Liver (tissue), 9 donors: ENCODE results near the gene SRD5A1. TPM values are rescaled to one million over a fixed set of nuclear protein-coding genes. Genes with fewer than 3 reads are reported as not detected.
"Not testable (repeated sequence)": the region's sequence is repeated elsewhere in the genome, so short reads cannot be mapped to it uniquely, and the experiment has no call there.

Experiments
- DNase-seq: peaks from one replicate; pipeline ENCODE4 v3.0.0-alpha.2; 2017; ENCODE audit warnings: low spot score
- H3K27ac ChIP-seq, 2 donors: one replicate each; pipeline ENCODE4 v1.7.0; 2013; ENCODE audit warnings: inconsistent platforms in 2 of 2, low read length in 2 of 2, control low read depth in 1 of 2, low read depth in 1 of 2, mild to moderate bottlenecking in 1 of 2
- H3K27me3 ChIP-seq, 4 donors: one replicate each; pipeline versions ENCODE4 v1.6.1 to v1.7.0; 2013; ENCODE audit warnings: low read length in 3 of 4, inconsistent platforms in 1 of 4, mild to moderate bottlenecking in 1 of 4, moderate library complexity in 1 of 4; ENCODE audit not compliant: control insufficient read depth in 4 of 4, insufficient read depth in 4 of 4
- H3K36me3 ChIP-seq, 4 donors: one replicate each; pipeline versions ENCODE4 v1.6.1 to v1.7.0; 2013; ENCODE audit warnings: low read length in 3 of 4, mild to moderate bottlenecking in 3 of 4, low read depth in 1 of 4, moderate library complexity in 1 of 4; ENCODE audit not compliant: control insufficient read depth in 4 of 4, insufficient read depth in 3 of 4
- H3K4me1 ChIP-seq, 4 donors: one replicate each; pipeline versions ENCODE4 v1.6.1 to v1.7.0; 2013; ENCODE audit warnings: low read length in 3 of 4, mild to moderate bottlenecking in 3 of 4, moderate library complexity in 1 of 4; ENCODE audit not compliant: control insufficient read depth in 4 of 4, insufficient read depth in 4 of 4
- H3K4me3 ChIP-seq, 3 donors: one replicate each; pipeline versions ENCODE4 v1.6.1 to v1.7.0; 2013; ENCODE audit warnings: low read length in 3 of 3, control low read depth in 1 of 3, low read depth in 1 of 3, mild to moderate bottlenecking in 1 of 3
- H3K9ac ChIP-seq, 2 donors: one replicate each; pipeline ENCODE4 v1.7.0; 2013; ENCODE audit warnings: low read length in 2 of 2, mild to moderate bottlenecking in 2 of 2, moderate library complexity in 2 of 2, control low read depth in 1 of 2, low read depth in 1 of 2
- H3K9me3 ChIP-seq, 4 donors: one replicate each; pipeline versions ENCODE4 v1.6.1 to v1.7.0; 2013; ENCODE audit warnings: low read length in 3 of 4; ENCODE audit not compliant: control insufficient read depth in 4 of 4
- EGR1 ChIP-seq, 2 donors: IDR thresholded peaks; 2 replicates each; pipeline ENCODE4 v1.6.1; 2016 to 2018; ENCODE audit warnings: antibody characterized with exemption in 2 of 2, low read depth in 2 of 2
- FOXA2 ChIP-seq: IDR thresholded peaks from 2 replicates; pipeline ENCODE4 v1.6.1; 2016; ENCODE audit warnings: antibody characterized with exemption
- GABPA ChIP-seq, 2 donors: IDR thresholded peaks in 1 of 2; conservative IDR thresholded peaks in 1 of 2; 2 replicates each; pipeline ENCODE4 v1.6.1; 2016; ENCODE audit warnings: antibody characterized with exemption in 2 of 2, mild to moderate bottlenecking in 1 of 2, moderate library complexity in 1 of 2
- HNF4A ChIP-seq, 2 donors: conservative IDR thresholded peaks; 2 replicates each; pipeline ENCODE4 v1.6.1; 2016; ENCODE audit warnings: antibody characterized with exemption in 2 of 2, mild to moderate bottlenecking in 2 of 2
- HNF4G ChIP-seq: IDR thresholded peaks from 2 replicates; pipeline ENCODE4 v1.6.1; 2016; ENCODE audit warnings: antibody characterized with exemption
- MAX ChIP-seq: IDR thresholded peaks from 2 replicates; pipeline ENCODE4 v1.6.1; 2016; ENCODE audit warnings: antibody characterized with exemption
- RAD21 ChIP-seq, 2 donors: IDR thresholded peaks; 2 replicates each; pipeline ENCODE4 v1.6.1; 2016; ENCODE audit warnings: antibody characterized with exemption in 2 of 2, mild to moderate bottlenecking in 2 of 2
- RXRA ChIP-seq, 2 donors: IDR thresholded peaks; 2 replicates each; pipeline ENCODE4 v1.6.1; 2017 to 2018; ENCODE audit warnings: antibody characterized with exemption in 2 of 2, mild to moderate bottlenecking in 1 of 2
- SP1 ChIP-seq: IDR thresholded peaks from 2 replicates; pipeline ENCODE4 v1.6.1; 2018; ENCODE audit warnings: antibody characterized with exemption, mild to moderate bottlenecking
- TAF1 ChIP-seq: conservative IDR thresholded peaks from 2 replicates; pipeline ENCODE4 v1.6.1; 2016; ENCODE audit warnings: antibody characterized with exemption, mild to moderate bottlenecking
- YY1 ChIP-seq: IDR thresholded peaks from 2 replicates; pipeline ENCODE4 v1.6.1; 2016; ENCODE audit warnings: antibody characterized with exemption, mild to moderate bottlenecking
- WGBS: extraction: QIAGEN DNeasy Blood & Tissue Kit; methylation state at CpG from one replicate; pipeline ENCODE4 v1.1.7; 2013; 5-methylcytosine and 5-hydroxymethylcytosine counted together
- polyA plus RNA-seq, 2 donors: library from polyadenylated mRNA; stranded (reverse) in 1 of 2; unstranded in 1 of 2; fragments of 200-250 nt in 1 of 2; fragments of >200 nt in 1 of 2; fragmentation: Nextera tagmentation in 1 of 2; extraction: Ambion mirVana in 1 of 2; gene quantifications; one replicate each; pipeline versions ENCODE4 v1.2.1 to v1.2.3, GENCODE V29; 2013 to 2015
- total RNA-seq, 2 donors: library from RNA; depleted of rRNA; stranded (reverse); fragments of >200 nt; gene quantifications; one replicate each; pipeline ENCODE4 v1.2.3, GENCODE V29; 2014
- TF ChIP-seq, protein P1 (sequence below): IDR thresholded peaks from 2 replicates; pipeline ENCODE4 v1.6.1; 2016; ENCODE audit warnings: antibody characterized with exemption
- TF ChIP-seq, protein P2 (sequence below): fragments of 150-350 bp; IDR thresholded peaks from 2 replicates; pipeline ENCODE4 v1.5.1; 2017; ENCODE audit warnings: improper control_type of control experiment, low read depth, low read length; ENCODE audit not compliant: missing input control
- TF ChIP-seq, protein P3 (sequence below): IDR thresholded peaks from 2 replicates; pipeline ENCODE4 v1.6.1; 2016; ENCODE audit warnings: antibody characterized with exemption, mild to moderate bottlenecking
- donor health status: healthy.
- donor health status: healthy.
- donor health status: healthy.
- donor health status: healthy.
- donor health status: healthy.

The SRD5A1 gene
- total and polyA plus RNA-seq, 4 donors = 6.3 to 87.0 (median 47.7) TPM

- Histone ChIP-seq H3K4me3 (no peak overlapping the region), H3K9me3 (no peaks in the 10 kb centered on the region), H3K27ac (no peak overlapping the region), H3K27me3 (no peaks in the 10 kb centered on the region), H3K36me3 (no peaks in the 10 kb centered on the region), H3K9ac (no peak overlapping the region), H3K4me1 (peaks cover 8 to 35% (median 24%) of the 10 kb centered on the region in 4 donors)
- no peak for DNase-seq
- 79% methylated on average over 4 of the region's 4 CpGs for WGBS
- no peak for TF ChIP-seq GABPA (IDR thresholded peaks at IDR 0.05 in 1 of 2, conservative IDR thresholded peaks at IDR 0.05 in 1 of 2)
- TF ChIP-seq SP1 = no peak
- TF ChIP-seq TAF1 = no peak
- no peak for TF ChIP-seq HNF4G
- TF ChIP-seq FOXA2 = no peak
- no peak for TF ChIP-seq EGR1 (IDR thresholded peaks at IDR 0.05; ENCODE audit: low read depth in 2 of 2)
- no peak for TF ChIP-seq HNF4A (conservative IDR thresholded peaks at IDR 0.05)
- TF ChIP-seq, protein P1, sequence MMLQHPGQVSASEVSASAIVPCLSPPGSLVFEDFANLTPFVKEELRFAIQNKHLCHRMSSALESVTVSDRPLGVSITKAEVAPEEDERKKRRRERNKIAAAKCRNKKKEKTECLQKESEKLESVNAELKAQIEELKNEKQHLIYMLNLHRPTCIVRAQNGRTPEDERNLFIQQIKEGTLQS = no peak
- no peak for TF ChIP-seq MAX
- TF ChIP-seq RXRA (IDR thresholded peaks at IDR 0.05) = no peak
- TF ChIP-seq, protein P2, sequence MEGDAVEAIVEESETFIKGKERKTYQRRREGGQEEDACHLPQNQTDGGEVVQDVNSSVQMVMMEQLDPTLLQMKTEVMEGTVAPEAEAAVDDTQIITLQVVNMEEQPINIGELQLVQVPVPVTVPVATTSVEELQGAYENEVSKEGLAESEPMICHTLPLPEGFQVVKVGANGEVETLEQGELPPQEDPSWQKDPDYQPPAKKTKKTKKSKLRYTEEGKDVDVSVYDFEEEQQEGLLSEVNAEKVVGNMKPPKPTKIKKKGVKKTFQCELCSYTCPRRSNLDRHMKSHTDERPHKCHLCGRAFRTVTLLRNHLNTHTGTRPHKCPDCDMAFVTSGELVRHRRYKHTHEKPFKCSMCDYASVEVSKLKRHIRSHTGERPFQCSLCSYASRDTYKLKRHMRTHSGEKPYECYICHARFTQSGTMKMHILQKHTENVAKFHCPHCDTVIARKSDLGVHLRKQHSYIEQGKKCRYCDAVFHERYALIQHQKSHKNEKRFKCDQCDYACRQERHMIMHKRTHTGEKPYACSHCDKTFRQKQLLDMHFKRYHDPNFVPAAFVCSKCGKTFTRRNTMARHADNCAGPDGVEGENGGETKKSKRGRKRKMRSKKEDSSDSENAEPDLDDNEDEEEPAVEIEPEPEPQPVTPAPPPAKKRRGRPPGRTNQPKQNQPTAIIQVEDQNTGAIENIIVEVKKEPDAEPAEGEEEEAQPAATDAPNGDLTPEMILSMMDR = no peak
Measured at GRCh38 chr5:6638236-6638635, 5.0 kb downstream of the SRD5A1 start.

DNA sequence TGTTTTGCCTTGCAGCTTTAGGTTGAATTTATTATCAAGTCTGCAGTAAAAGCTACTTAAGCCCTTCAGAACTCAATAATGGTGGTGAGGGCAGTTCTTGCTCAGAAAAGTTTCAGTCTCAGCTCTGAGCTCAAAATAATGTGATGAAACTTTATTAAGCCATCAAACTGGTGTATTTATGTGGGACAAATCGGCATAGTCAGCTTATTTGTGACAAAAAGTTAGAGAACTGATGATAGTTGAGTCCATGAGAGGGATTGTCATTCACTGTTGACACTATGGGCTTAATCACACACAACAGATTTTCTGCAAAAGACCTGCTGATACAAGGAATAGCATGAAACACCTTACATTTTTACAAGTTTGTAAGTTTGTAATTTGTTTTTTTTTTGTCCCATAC, 9.4 kb downstream of the SRD5A1 start:
- H3K4me1 ChIP-seq = peaks cover 0 to 2% (median under 1%) of the 10 kb centered on the region in 4 donors
- no peak for TF ChIP-seq RAD21 (IDR thresholded peaks at IDR 0.05)
- no peak for TF ChIP-seq YY1
- H3K27ac ChIP-seq = no peak overlapping the region
- no peak for DNase-seq
- no peaks in the 10 kb centered on the region for H3K9me3 ChIP-seq
- H3K27me3 ChIP-seq = no peaks in the 10 kb centered on the region
- H3K36me3 ChIP-seq = peaks cover 0 to 13% (median 10%) of the 10 kb centered on the region in 4 donors
- no peak overlapping the region for H3K4me3 ChIP-seq
- no peak overlapping the region for H3K9ac ChIP-seq
- 88% methylated on average over 1 of the region's 1 CpG for WGBS

GRCh38 chr5:6644794-6645241, 11.6 kb downstream of the SRD5A1 start:
- no peak overlapping the region for H3K9ac ChIP-seq
- TF ChIP-seq, protein P3, sequence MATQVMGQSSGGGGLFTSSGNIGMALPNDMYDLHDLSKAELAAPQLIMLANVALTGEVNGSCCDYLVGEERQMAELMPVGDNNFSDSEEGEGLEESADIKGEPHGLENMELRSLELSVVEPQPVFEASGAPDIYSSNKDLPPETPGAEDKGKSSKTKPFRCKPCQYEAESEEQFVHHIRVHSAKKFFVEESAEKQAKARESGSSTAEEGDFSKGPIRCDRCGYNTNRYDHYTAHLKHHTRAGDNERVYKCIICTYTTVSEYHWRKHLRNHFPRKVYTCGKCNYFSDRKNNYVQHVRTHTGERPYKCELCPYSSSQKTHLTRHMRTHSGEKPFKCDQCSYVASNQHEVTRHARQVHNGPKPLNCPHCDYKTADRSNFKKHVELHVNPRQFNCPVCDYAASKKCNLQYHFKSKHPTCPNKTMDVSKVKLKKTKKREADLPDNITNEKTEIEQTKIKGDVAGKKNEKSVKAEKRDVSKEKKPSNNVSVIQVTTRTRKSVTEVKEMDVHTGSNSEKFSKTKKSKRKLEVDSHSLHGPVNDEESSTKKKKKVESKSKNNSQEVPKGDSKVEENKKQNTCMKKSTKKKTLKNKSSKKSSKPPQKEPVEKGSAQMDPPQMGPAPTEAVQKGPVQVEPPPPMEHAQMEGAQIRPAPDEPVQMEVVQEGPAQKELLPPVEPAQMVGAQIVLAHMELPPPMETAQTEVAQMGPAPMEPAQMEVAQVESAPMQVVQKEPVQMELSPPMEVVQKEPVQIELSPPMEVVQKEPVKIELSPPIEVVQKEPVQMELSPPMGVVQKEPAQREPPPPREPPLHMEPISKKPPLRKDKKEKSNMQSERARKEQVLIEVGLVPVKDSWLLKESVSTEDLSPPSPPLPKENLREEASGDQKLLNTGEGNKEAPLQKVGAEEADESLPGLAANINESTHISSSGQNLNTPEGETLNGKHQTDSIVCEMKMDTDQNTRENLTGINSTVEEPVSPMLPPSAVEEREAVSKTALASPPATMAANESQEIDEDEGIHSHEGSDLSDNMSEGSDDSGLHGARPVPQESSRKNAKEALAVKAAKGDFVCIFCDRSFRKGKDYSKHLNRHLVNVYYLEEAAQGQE = no peak
- TF ChIP-seq GABPA (IDR thresholded peaks at IDR 0.05 in 1 of 2, conservative IDR thresholded peaks at IDR 0.05 in 1 of 2) (no peak), HNF4G (no peak)
- TF ChIP-seq, protein P1 = no peak
- no peaks in the 10 kb centered on the region for H3K4me1 ChIP-seq
- DNase-seq = no peak
- no peaks in the 10 kb centered on the region for H3K27me3 ChIP-seq
- 95% methylated on average over 6 of the region's 6 CpGs for WGBS
- no peak overlapping the region for H3K4me3 ChIP-seq
- H3K27ac ChIP-seq = no peak overlapping the region
- peaks cover 0 to 13% (median 10%) of the 10 kb centered on the region in 4 donors for H3K36me3 ChIP-seq
- H3K9me3 ChIP-seq = no peaks in the 10 kb centered on the region

- not testable (repeated sequence) for H3K9me3 ChIP-seq, H3K4me3 ChIP-seq, H3K9ac ChIP-seq, H3K27me3 ChIP-seq, DNase-seq, H3K4me1 ChIP-seq, H3K27ac ChIP-seq
- peaks cover 0 to 13% (median 10%) of the 10 kb centered on the region in 4 donors for H3K36me3 ChIP-seq
- WGBS = 93% methylated on average over 11 of the region's 11 CpGs
Measured at GRCh38 chr5:6645571-6646362, 12.5 kb downstream of the SRD5A1 start.
